GM19455 (cell line): Measurements from ENCODE around the gene FCER1A.
"Not testable (repeated sequence)": the region's sequence is repeated elsewhere in the genome, so short reads cannot be mapped to it uniquely, and the experiment has no call there.

Experiments used
- ATAC-seq: cut with Tn5 transposase; IDR thresholded peaks from one replicate; pipeline ENCODE4 v1.9.1; 2021; ENCODE audit not compliant: unreplicated experiment

FCER1A gene

GRCh38 chr1:159349374-159349773 is 47.2 kb downstream of the FCER1A start:
- ATAC-seq, result not testable (repeated sequence)

- no peak for ATAC-seq
Observed at GRCh38 chr1:159352436-159352835, 50.3 kb downstream of the FCER1A start.
